Measurements from ENCODE around the gene MPPED1.

MPPED1 gene

GRCh38 chr22:43476751-43477725 lies 65.2 kb downstream of the MPPED1 start:
- DNase-seq (ENCODE audit: low spot score) = no peak

- no peak for DNase-seq (ENCODE audit: low spot score)
Measured at GRCh38 chr22:43477966-43478365, 66.2 kb downstream of the MPPED1 start.

GRCh38 chr22:43478621-43479300 lies 66.9 kb downstream of the MPPED1 start:
- no peak for DNase-seq (ENCODE audit: low spot score)

GRCh38 chr22:43479301-43479950 lies 67.6 kb downstream of the MPPED1 start:
- DNase-seq (ENCODE audit: low spot score) = no peak

- DNase-seq (ENCODE audit: low spot score) = no peak
Measured at GRCh38 chr22:43479962-43480361, 68.1 kb downstream of the MPPED1 start.

GRCh38 chr22:43481568-43482317 lies 69.9 kb downstream of the MPPED1 start:
- DNase-seq (ENCODE audit: low spot score) = no peak

- DNase-seq (ENCODE audit: low spot score) = no peak
Measured at GRCh38 chr22:43482318-43482625, 70.5 kb downstream of the MPPED1 start.

GRCh38 chr22:43483266-43483665 lies 71.5 kb downstream of the MPPED1 start:
- no peak for DNase-seq (ENCODE audit: low spot score)

GRCh38 chr22:43483669-43484068 lies 71.9 kb downstream of the MPPED1 start:
- no peak for DNase-seq (ENCODE audit: low spot score)

GRCh38 chr22:43484227-43484626 lies 72.4 kb downstream of the MPPED1 start:
- no peak for DNase-seq (ENCODE audit: low spot score)

- DNase-seq (ENCODE audit: low spot score) = no peak
Measured at GRCh38 chr22:43485502-43486089, 73.8 kb downstream of the MPPED1 start.

- no peak for DNase-seq (ENCODE audit: low spot score)
Measured at GRCh38 chr22:43487311-43488030, 75.7 kb downstream of the MPPED1 start.

- DNase-seq (ENCODE audit: low spot score) = no peak
Measured at GRCh38 chr22:43488031-43488866, 76.4 kb downstream of the MPPED1 start.

GRCh38 chr22:43488937-43489336 lies 77.1 kb downstream of the MPPED1 start:
- DNase-seq (ENCODE audit: low spot score) = no peak

- DNase-seq (ENCODE audit: low spot score) = no peak
Measured at GRCh38 chr22:43490311-43490710, 78.5 kb downstream of the MPPED1 start.

GRCh38 chr22:43491177-43491576 lies 79.4 kb downstream of the MPPED1 start:
- DNase-seq (ENCODE audit: low spot score) = no peak

GRCh38 chr22:43491737-43492136 lies 79.9 kb downstream of the MPPED1 start:
- DNase-seq (ENCODE audit: low spot score) = no peak

- DNase-seq (ENCODE audit: low spot score) = no peak
Measured at GRCh38 chr22:43493297-43493696, 81.5 kb downstream of the MPPED1 start.

- DNase-seq (ENCODE audit: low spot score) = no peak
Measured at GRCh38 chr22:43497956-43498855, 86.4 kb downstream of the MPPED1 start.

Data from hematopoietic multipotent progenitor cell treated with erythropoietin and hydrocortisone succinate and interleukin-3 and kit ligand, for 17 days (in vitro differentiated cells).